Measurements from ENCODE around the gene BAD. TPM values are rescaled to one million over a fixed set of nuclear protein-coding genes. Genes with fewer than 3 reads are reported as not detected.

BAD gene
- total and polyA plus RNA-seq, 10 of the 15 experiments (the other 5 are each of a cell fraction or from before 2014, with no cell fraction given): 1.5 to 67.2 (median 39.6) TPM

DNA sequence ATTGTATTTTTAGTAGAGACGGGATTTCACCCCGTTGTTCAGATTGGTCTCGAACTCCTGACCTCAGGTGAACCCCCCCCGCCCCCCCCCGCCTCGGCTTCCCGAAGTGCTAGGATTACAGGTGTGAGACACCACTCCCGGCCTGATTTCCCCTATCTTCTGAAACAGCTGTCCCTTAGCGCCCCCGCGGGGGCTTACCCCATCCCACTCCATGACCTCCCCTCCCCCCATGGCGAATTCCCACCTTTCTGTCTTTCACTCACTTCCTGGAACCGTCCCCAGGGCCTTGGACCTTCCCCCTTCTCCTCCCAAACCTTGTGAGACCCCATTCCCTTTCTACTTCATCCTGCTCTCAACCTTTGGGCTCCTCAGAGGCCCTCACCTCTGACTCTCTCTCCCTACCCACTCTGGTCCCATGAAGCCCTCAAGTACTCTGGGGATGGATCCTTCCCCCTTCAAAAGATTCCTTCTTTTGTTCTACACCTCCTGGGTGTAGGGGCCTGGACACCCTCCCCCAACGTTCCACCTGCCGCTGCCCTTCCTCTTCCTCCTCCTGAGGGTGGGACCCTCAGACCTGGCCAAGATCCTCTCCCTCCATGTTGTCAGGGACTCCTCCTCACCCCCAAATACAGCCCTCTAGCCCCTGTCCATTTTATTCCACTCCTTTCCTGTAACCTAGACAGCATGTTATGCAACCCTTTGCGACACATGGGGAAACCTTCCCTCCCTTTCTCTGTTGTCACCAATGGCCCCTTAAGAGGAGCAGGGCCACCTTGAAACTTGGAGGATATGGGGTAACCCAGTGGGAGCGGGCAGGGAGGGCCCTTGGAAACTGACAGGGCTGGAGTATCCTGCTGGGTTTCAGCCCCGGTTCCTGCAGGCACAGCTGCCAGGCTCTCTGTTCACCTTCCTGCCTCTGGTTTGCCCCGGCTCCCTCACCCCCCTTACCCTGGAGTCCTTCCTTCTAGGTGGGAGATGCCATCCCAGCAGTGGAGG lies 34.6 kb upstream of the BAD start:
- ChIA-PET SMC1A (ENCODE audit: uncharacterized antibody, unreplicated experiment) (interaction anchor here (1.5 to 5.3 kb wide), 4 partner anchors 14 to 332 kb away, joined by 7 to 71 read pairs (median 24); no protein-coding TSS in a partner anchor), POLR2A (interaction anchor here (0.7 to 3.5 kb wide), 10 partner anchors 8 to 395 kb away, joined by 3 to 27 read pairs (median 15); partner anchors contain the start of gene RPS6KA4), RAD21 (ENCODE audit: unreplicated experiment) (interaction anchor here (1.1 to 5.6 kb wide), 8 partner anchors 13 to 330 kb away, joined by 5 to 176 read pairs (median 38); partner anchors contain the start of genes CCDC88B, ESRRA, FERMT3 and RPS6KA4), CTCF (interaction anchor here (1.3 to 5.9 kb wide), 8 partner anchors 16 to 113 kb away, joined by 4 to 228 read pairs (median 22); partner anchors contain the start of genes CCDC88B, ESRRA, FERMT3 and RPS6KA4)
- Histone ChIP-seq H3K9ac (ENCODE audit: control insufficient read depth, insufficient read depth, low read length) (peak overlapping the region; percentile 98), H3K79me2 (ENCODE audit: control insufficient read depth, insufficient read depth, low read length) (peaks cover 26% of the 10 kb centered on the region), H3K4me3 (peak overlapping the region; percentile 80), H3K36me3 (ENCODE audit: control insufficient read depth in 2 of 2, insufficient read depth in 2 of 2, low read length in 1 of 2) (peaks cover 0 to 10% of the 10 kb centered on the region in 2 experiments; a peak in 3 of 4 replicates), H3K27ac (ENCODE audit: control insufficient read depth, insufficient read depth) (peak overlapping the region; percentile 99), H3K27me3 (replicated peaks in 1 of 2; ENCODE audit: control insufficient read depth in 2 of 2, insufficient read depth in 2 of 2, low read length in 1 of 2) (no peaks in the 10 kb centered on the region), H3K9me3 (replicated peaks; ENCODE audit: control insufficient read depth, insufficient read depth, low read length) (no peaks in the 10 kb centered on the region), H3K4me2 (ENCODE audit: control insufficient read depth, insufficient read depth) (peak overlapping the region; percentile 98), H2AFZ (ENCODE audit: control insufficient read depth, low read depth, low read length) (no peak overlapping the region), H4K20me1 (ENCODE audit: control insufficient read depth, insufficient read depth) (no peaks in the 10 kb centered on the region), H3K4me1 (ENCODE audit: control insufficient read depth, insufficient read depth, low read length) (peaks cover 9% of the 10 kb centered on the region)
- BruUV-seq (replicated peaks): TSS peak; percentile 68
- ATAC-seq (no peak), DNase-seq (ENCODE audit: low read depth, low spot score) (no peak), FAIRE-seq (no peak)
- in situ Hi-C loops (cut with MboI) (no loop called here), intact Hi-C loops (cut with micrococcal nuclease; ENCODE audit: unreplicated experiment) (loop anchor here (1.0 to 5.0 kb wide), 2 partner anchors 12 to 38 kb away; partner anchors contain the start of gene RPS6KA4)
- 40% methylated on average over 13 of the region's 19 CpGs for WGBS (ENCODE audit: insufficient coverage, insufficient replicate concordance, low lambda C conversion rate, missing lambda C conversion rate)
- TF ChIP-seq ZNF207 (IDR thresholded peaks at IDR 0.05; ENCODE audit: borderline replicate concordance) (no peak), NR2C1 (IDR thresholded peaks at IDR 0.05) (no peak), NR2F1 (conservative IDR thresholded peaks at IDR 0.05) (no peak), MEF2A (IDR thresholded peaks at IDR 0.05; ENCODE audit: insufficient read depth, low read depth, low read length) (no peak), MYB (IDR thresholded peaks at IDR 0.05; ENCODE audit: borderline replicate concordance, low read depth, low read length) (no peak)
- TF ChIP-seq, protein P1, sequence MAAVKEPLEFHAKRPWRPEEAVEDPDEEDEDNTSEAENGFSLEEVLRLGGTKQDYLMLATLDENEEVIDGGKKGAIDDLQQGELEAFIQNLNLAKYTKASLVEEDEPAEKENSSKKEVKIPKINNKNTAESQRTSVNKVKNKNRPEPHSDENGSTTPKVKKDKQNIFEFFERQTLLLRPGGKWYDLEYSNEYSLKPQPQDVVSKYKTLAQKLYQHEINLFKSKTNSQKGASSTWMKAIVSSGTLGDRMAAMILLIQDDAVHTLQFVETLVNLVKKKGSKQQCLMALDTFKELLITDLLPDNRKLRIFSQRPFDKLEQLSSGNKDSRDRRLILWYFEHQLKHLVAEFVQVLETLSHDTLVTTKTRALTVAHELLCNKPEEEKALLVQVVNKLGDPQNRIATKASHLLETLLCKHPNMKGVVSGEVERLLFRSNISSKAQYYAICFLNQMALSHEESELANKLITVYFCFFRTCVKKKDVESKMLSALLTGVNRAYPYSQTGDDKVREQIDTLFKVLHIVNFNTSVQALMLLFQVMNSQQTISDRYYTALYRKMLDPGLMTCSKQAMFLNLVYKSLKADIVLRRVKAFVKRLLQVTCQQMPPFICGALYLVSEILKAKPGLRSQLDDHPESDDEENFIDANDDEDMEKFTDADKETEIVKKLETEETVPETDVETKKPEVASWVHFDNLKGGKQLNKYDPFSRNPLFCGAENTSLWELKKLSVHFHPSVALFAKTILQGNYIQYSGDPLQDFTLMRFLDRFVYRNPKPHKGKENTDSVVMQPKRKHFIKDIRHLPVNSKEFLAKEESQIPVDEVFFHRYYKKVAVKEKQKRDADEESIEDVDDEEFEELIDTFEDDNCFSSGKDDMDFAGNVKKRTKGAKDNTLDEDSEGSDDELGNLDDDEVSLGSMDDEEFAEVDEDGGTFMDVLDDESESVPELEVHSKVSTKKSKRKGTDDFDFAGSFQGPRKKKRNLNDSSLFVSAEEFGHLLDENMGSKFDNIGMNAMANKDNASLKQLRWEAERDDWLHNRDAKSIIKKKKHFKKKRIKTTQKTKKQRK (IDR thresholded peaks at IDR 0.05; ENCODE audit: low read depth, low read length): no peak
- TF ChIP-seq, protein P2, sequence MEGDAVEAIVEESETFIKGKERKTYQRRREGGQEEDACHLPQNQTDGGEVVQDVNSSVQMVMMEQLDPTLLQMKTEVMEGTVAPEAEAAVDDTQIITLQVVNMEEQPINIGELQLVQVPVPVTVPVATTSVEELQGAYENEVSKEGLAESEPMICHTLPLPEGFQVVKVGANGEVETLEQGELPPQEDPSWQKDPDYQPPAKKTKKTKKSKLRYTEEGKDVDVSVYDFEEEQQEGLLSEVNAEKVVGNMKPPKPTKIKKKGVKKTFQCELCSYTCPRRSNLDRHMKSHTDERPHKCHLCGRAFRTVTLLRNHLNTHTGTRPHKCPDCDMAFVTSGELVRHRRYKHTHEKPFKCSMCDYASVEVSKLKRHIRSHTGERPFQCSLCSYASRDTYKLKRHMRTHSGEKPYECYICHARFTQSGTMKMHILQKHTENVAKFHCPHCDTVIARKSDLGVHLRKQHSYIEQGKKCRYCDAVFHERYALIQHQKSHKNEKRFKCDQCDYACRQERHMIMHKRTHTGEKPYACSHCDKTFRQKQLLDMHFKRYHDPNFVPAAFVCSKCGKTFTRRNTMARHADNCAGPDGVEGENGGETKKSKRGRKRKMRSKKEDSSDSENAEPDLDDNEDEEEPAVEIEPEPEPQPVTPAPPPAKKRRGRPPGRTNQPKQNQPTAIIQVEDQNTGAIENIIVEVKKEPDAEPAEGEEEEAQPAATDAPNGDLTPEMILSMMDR (IDR thresholded peaks at IDR 0.05 in 2 of 3, conservative IDR thresholded peaks at IDR 0.05 in 1 of 3; ENCODE audit: control insufficient read depth in 2 of 3, extremely low read depth in 1 of 3, insufficient read depth in 1 of 3, low read depth in 3 of 3, low read length in 3 of 3): no peak
- TF ChIP-seq, protein P3, sequence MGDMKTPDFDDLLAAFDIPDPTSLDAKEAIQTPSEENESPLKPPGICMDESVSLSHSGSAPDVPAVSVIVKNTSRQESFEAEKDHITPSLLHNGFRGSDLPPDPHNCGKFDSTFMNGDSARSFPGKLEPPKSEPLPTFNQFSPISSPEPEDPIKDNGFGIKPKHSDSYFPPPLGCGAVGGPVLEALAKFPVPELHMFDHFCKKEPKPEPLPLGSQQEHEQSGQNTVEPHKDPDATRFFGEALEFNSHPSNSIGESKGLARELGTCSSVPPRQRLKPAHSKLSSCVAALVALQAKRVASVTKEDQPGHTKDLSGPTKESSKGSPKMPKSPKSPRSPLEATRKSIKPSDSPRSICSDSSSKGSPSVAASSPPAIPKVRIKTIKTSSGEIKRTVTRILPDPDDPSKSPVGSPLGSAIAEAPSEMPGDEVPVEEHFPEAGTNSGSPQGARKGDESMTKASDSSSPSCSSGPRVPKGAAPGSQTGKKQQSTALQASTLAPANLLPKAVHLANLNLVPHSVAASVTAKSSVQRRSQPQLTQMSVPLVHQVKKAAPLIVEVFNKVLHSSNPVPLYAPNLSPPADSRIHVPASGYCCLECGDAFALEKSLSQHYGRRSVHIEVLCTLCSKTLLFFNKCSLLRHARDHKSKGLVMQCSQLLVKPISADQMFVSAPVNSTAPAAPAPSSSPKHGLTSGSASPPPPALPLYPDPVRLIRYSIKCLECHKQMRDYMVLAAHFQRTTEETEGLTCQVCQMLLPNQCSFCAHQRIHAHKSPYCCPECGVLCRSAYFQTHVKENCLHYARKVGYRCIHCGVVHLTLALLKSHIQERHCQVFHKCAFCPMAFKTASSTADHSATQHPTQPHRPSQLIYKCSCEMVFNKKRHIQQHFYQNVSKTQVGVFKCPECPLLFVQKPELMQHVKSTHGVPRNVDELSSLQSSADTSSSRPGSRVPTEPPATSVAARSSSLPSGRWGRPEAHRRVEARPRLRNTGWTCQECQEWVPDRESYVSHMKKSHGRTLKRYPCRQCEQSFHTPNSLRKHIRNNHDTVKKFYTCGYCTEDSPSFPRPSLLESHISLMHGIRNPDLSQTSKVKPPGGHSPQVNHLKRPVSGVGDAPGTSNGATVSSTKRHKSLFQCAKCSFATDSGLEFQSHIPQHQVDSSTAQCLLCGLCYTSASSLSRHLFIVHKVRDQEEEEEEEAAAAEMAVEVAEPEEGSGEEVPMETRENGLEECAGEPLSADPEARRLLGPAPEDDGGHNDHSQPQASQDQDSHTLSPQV (IDR thresholded peaks at IDR 0.05): no peak
- TF ChIP-seq, protein P4, sequence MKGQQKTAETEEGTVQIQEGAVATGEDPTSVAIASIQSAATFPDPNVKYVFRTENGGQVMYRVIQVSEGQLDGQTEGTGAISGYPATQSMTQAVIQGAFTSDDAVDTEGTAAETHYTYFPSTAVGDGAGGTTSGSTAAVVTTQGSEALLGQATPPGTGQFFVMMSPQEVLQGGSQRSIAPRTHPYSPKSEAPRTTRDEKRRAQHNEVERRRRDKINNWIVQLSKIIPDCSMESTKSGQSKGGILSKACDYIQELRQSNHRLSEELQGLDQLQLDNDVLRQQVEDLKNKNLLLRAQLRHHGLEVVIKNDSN (IDR thresholded peaks at IDR 0.05; ENCODE audit: borderline replicate concordance, extremely low read length, insufficient read depth, low read depth, low read length): no peak
